Measurements from ENCODE around the gene VAV3. TPM values are rescaled to one million over a fixed set of nuclear protein-coding genes. Genes with fewer than 3 reads are reported as not detected.

The VAV3 gene
- total and polyA plus RNA-seq, 2 of the 13 experiments (the other 11 are each of a cell fraction or from before 2014, with no cell fraction given) = 15.9 to 29.8 TPM

- Histone ChIP-seq H3K27ac (ENCODE audit: extremely low read length, insufficient read depth, low read length) (no peak overlapping the region), H3K9ac (ENCODE audit: insufficient read depth, low read depth, low read length) (no peak overlapping the region), H3K4me1 (ENCODE audit: insufficient read depth, low read length) (no peaks in the 10 kb centered on the region), H4K20me1 (ENCODE audit: insufficient read depth, low read length) (no peaks in the 10 kb centered on the region), H3K36me3 (replicated peaks in 1 of 2; ENCODE audit: control insufficient read depth in 1 of 2, insufficient read depth in 2 of 2, low read length in 2 of 2) (no peaks in the 10 kb centered on the region), H2AFZ (ENCODE audit: low read length) (no peak overlapping the region), H3K79me2 (ENCODE audit: insufficient read depth, low read length) (no peaks in the 10 kb centered on the region), H3K27me3 (ENCODE audit: control insufficient read depth in 1 of 2, insufficient read depth in 2 of 2, low read length in 2 of 2) (no peaks in the 10 kb centered on the region), H3K4me3 (replicated peaks in 1 of 3; ENCODE audit: insufficient read depth in 1 of 3, low read depth in 2 of 3, low read length in 3 of 3) (no peak overlapping the region), H3K4me2 (ENCODE audit: low read depth, low read length) (no peak overlapping the region), H3K9me3 (ENCODE audit: low read length) (no peaks in the 10 kb centered on the region)
- 3% methylated on average over 1 of the region's 1 CpG for WGBS (ENCODE audit: low lambda C conversion rate)
- FAIRE-seq (no peak), ATAC-seq (no peak), DNase-seq (ENCODE audit: low spot score) (no peak)
- BruUV-seq (replicated peaks) = no TSS peak
- TF ChIP-seq TARDBP (CRISPR knock-in tag; IDR thresholded peaks at IDR 0.05) (no peak), ZNF451 (CRISPR knock-in tag; IDR thresholded peaks at IDR 0.05) (no peak), FOSL1 (CRISPR knock-in tag; IDR thresholded peaks at IDR 0.05; ENCODE audit: borderline replicate concordance) (no peak)
- in situ Hi-C loops (cut with HindIII; ENCODE audit: extremely low pct_ligation_motif_present, low pct_unique_long_range_greater_than_20kb) (no loop called here), intact Hi-C loops (cut with micrococcal nuclease; ENCODE audit: unreplicated experiment) (no loop called here)
- CTCF ChIA-PET (ENCODE audit: low intra/inter-chr PET ratio, low total read pairs) = no interaction called here
- POLR2A ChIA-PET = no interaction called here
Observed at GRCh38 chr1:107879346-107879745, 85.6 kb downstream of the VAV3 start.

GRCh38 chr1:107877745-107878144, 87.2 kb downstream of the VAV3 start:
- no peaks in the 10 kb centered on the region for H3K79me2 ChIP-seq (ENCODE audit: insufficient read depth, low read length)
- H2AFZ ChIP-seq (ENCODE audit: low read length) = no peak overlapping the region
- no peak overlapping the region for H3K4me3 ChIP-seq (replicated peaks in 1 of 3; ENCODE audit: insufficient read depth in 1 of 3, low read depth in 2 of 3, low read length in 3 of 3)
- no peaks in the 10 kb centered on the region for H3K4me1 ChIP-seq (ENCODE audit: insufficient read depth, low read length)
- ATAC-seq (no peak), DNase-seq (ENCODE audit: low spot score) (no peak), FAIRE-seq (no peak)
- WGBS (ENCODE audit: low lambda C conversion rate) = 44% methylated on average over 1 of the region's 1 CpG
- H3K27ac ChIP-seq (ENCODE audit: extremely low read length, insufficient read depth, low read length) = no peak overlapping the region
- H3K36me3 ChIP-seq (replicated peaks in 1 of 2; ENCODE audit: control insufficient read depth in 1 of 2, insufficient read depth in 2 of 2, low read length in 2 of 2) = no peaks in the 10 kb centered on the region
- no peak overlapping the region for H3K4me2 ChIP-seq (ENCODE audit: low read depth, low read length)
- intact Hi-C loops (cut with micrococcal nuclease; ENCODE audit: unreplicated experiment) (no loop called here), in situ Hi-C loops (cut with HindIII; ENCODE audit: extremely low pct_ligation_motif_present, low pct_unique_long_range_greater_than_20kb) (no loop called here)
- no peaks in the 10 kb centered on the region for H3K9me3 ChIP-seq (ENCODE audit: low read length)
- no TSS peak for BruUV-seq (replicated peaks)
- H3K27me3 ChIP-seq (ENCODE audit: control insufficient read depth in 1 of 2, insufficient read depth in 2 of 2, low read length in 2 of 2) = no peaks in the 10 kb centered on the region
- no peak overlapping the region for H3K9ac ChIP-seq (ENCODE audit: insufficient read depth, low read depth, low read length)
- ChIA-PET POLR2A (no interaction called here), CTCF (ENCODE audit: low intra/inter-chr PET ratio, low total read pairs) (no interaction called here)
- H4K20me1 ChIP-seq (ENCODE audit: insufficient read depth, low read length) = no peaks in the 10 kb centered on the region
- TF ChIP-seq TERF1 (CRISPR knock-in tag; IDR thresholded peaks at IDR 0.05) (no peak), HOXA5 (CRISPR knock-in tag; IDR thresholded peaks at IDR 0.05) (no peak), REL (CRISPR knock-in tag; conservative IDR thresholded peaks at IDR 0.05) (no peak), ZNF337 (CRISPR knock-in tag; IDR thresholded peaks at IDR 0.05; ENCODE audit: borderline replicate concordance, low read depth) (no peak), ZNF160 (CRISPR knock-in tag; IDR thresholded peaks at IDR 0.05) (no peak)
